Heart left ventricle (tissue), 13 donors: ENCODE results near the gene KCTD21.

ENCODE experiments used
- POLR2A ChIP-seq, 2 donors: fragments of 450-650 bp; IDR thresholded peaks; one replicate each; pipeline ENCODE4 v1.6.1; 2017; ENCODE audit warnings: antibody characterized with exemption in 2 of 2, mild to moderate bottlenecking in 2 of 2, moderate library complexity in 2 of 2
- TF ChIP-seq, protein P1 (sequence below), 12 donors: fragments of 200-600 bp; sonication (generic) in 4 of 12; IDR thresholded peaks; one replicate each; pipeline versions ENCODE4 v1.5.0 to v1.8.0; 2018 to 2022; ENCODE audit warnings: antibody characterized with exemption in 12 of 12, mild to moderate bottlenecking in 5 of 12
- donor health status: ischemic (EF 13 %, LVEDD 7.1; RV severe dilation, severe dysfunction).
- donor health status: DM: no; HTN: yes; CAD: no.
- donor health status: DM: no; HTN: no; CAD: no.
- donor health status: ischemic (EF 25% LVEDD 6.9; RV normal size, moderate dysfunction).
- donor health status: ischemic (EF 25% LVEDD 5.7; RV mildly dilated, moderate dysfunction).
- donor health status: ischemic (EF 35%, LVEDD 5.7; RV mildly dilated, moderate dysfunction).
- donor health status: nonischemic (EF 11% LVEDD 7.7; RV severe dilation, severe dysfunction).
- donor health status: DM: yes; HTN: yes; CAD: no.
- donor health status: PGD.
- donor health status: ischemic (EF 29% LVEDD 5.4; RV normal size, mild dysfunction).
- donor health status: nonischemic (EF 23%, LVEDD 6.1; RV moderate dilation, normal function).

DNA sequence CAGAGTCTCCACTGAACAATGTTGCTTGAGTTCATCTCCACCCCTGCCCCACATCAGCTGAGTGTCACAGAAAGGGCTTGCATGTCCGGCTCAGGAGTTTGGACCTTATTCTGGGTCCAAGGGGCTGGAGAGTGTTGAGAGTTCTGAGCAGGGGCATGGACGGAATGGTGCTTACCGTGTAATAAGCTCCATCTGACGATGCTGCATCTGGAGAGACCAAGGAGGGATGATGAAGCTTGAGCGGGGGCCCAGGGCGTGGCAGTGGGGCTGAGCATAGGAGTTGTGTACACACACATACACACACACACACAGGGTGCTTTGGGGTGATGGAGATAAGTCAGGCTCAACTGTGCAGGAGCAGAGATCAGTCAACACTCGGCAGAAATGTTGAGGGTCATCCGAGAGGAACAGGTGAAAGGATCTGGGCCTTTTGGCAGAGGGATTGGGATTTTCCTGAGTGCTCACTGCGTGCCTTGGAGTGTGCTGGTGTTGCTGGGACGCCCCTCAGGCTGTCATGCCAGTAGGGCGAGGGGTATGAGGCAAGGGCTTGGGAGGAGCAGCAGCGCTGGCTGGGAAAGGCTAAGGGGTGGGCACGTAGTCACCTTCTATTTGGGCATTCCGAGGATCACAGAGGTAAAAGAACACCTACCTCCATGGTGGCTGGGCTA lies 2.6 kb upstream of the KCTD21 start:
- TF ChIP-seq, protein P1, sequence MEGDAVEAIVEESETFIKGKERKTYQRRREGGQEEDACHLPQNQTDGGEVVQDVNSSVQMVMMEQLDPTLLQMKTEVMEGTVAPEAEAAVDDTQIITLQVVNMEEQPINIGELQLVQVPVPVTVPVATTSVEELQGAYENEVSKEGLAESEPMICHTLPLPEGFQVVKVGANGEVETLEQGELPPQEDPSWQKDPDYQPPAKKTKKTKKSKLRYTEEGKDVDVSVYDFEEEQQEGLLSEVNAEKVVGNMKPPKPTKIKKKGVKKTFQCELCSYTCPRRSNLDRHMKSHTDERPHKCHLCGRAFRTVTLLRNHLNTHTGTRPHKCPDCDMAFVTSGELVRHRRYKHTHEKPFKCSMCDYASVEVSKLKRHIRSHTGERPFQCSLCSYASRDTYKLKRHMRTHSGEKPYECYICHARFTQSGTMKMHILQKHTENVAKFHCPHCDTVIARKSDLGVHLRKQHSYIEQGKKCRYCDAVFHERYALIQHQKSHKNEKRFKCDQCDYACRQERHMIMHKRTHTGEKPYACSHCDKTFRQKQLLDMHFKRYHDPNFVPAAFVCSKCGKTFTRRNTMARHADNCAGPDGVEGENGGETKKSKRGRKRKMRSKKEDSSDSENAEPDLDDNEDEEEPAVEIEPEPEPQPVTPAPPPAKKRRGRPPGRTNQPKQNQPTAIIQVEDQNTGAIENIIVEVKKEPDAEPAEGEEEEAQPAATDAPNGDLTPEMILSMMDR (IDR thresholded peaks at IDR 0.05) = no peak
- no peak for TF ChIP-seq POLR2A (IDR thresholded peaks at IDR 0.05)
